ENCODE results near the gene TXNRD2.

TXNRD2 gene

GRCh38 chr22:19902245-19902715, 39.3 kb downstream of the TXNRD2 start:
- DNase-seq: no peak

- no peak for DNase-seq
These were observed 39.9 kb downstream of the TXNRD2 start for GRCh38 chr22:19901577-19902244.

GRCh38 chr22:19900707-19901436, 40.7 kb downstream of the TXNRD2 start:
- no peak for DNase-seq

GRCh38 chr22:19898831-19899567, 42.6 kb downstream of the TXNRD2 start:
- no peak for DNase-seq

- DNase-seq: no peak
These were observed 43.5 kb downstream of the TXNRD2 start for GRCh38 chr22:19898145-19898544.

- no peak for DNase-seq
These were observed 43.9 kb downstream of the TXNRD2 start for GRCh38 chr22:19897726-19898125.

GRCh38 chr22:19896665-19897355, 44.8 kb downstream of the TXNRD2 start:
- no peak for DNase-seq

GRCh38 chr22:19895160-19895849, 46.3 kb downstream of the TXNRD2 start:
- DNase-seq: no peak

GRCh38 chr22:19893363-19893762, 48.3 kb downstream of the TXNRD2 start:
- DNase-seq: no peak

- DNase-seq: no peak
These were observed 48.7 kb downstream of the TXNRD2 start for GRCh38 chr22:19892925-19893324.

GRCh38 chr22:19892257-19892879, 49.2 kb downstream of the TXNRD2 start:
- no peak for DNase-seq

GRCh38 chr22:19891317-19892256, 50.0 kb downstream of the TXNRD2 start:
- DNase-seq: no peak

- DNase-seq: no peak
These were observed 50.9 kb downstream of the TXNRD2 start for GRCh38 chr22:19890502-19891316.

- no peak for DNase-seq
These were observed 51.7 kb downstream of the TXNRD2 start for GRCh38 chr22:19889951-19890350.

GRCh38 chr22:19888131-19888746, 53.4 kb downstream of the TXNRD2 start:
- peak; percentile 31 for DNase-seq

- DNase-seq: peak; percentile 35
These were observed 54.2 kb downstream of the TXNRD2 start for GRCh38 chr22:19887256-19887985.

- DNase-seq: peak; percentile 42
These were observed 54.9 kb downstream of the TXNRD2 start for GRCh38 chr22:19886605-19887255.

All from right forelimb (tissue), 1 donor.